M059J (cell line): Measurements from ENCODE around the gene SAMD8. TPM values are rescaled to one million over a fixed set of nuclear protein-coding genes. Genes with fewer than 3 reads are reported as not detected.
"Not testable (repeated sequence)": the region's sequence is repeated elsewhere in the genome, so short reads cannot be mapped to it uniquely, and the experiment has no call there.

Source experiments
- DNase-seq: peaks from one replicate; pipeline ENCODE4 v3.0.0-alpha.2; 2012; ENCODE audit warnings: low read depth
- total RNA-seq: library from RNA; depleted of rRNA; stranded (reverse); fragments of >200 nt; shearing (Covaris generic); gene quantifications from 2 replicates; pipeline ENCODE4 v1.2.3, GENCODE V29; 2014

Gene SAMD8
- total RNA-seq, 1 experiment from 2014 or later: 24.5 TPM

GRCh38 chr10:75106891-75107290, 4.6 kb upstream of the SAMD8 start:
- not testable (repeated sequence) for DNase-seq

GRCh38 chr10:75107756-75108683, 3.4 kb upstream of the SAMD8 start:
- DNase-seq: no peak

- DNase-seq: peak; percentile 18
These were observed 2.6 kb upstream of the SAMD8 start for GRCh38 chr10:75108684-75109458.

- no peak for DNase-seq
These were observed 2.0 kb upstream of the SAMD8 start for GRCh38 chr10:75109459-75109778.

GRCh38 chr10:75110006-75110632, 1.3 kb upstream of the SAMD8 start:
- DNase-seq: no peak

GRCh38 chr10:75111907-75112679, 637 bp downstream of the SAMD8 start:
- DNase-seq: peak; percentile 71

- peak; percentile 31 for DNase-seq
These were observed 3.7 kb downstream of the SAMD8 start for GRCh38 chr10:75115137-75115536.

- DNase-seq: peak; percentile 58
These were observed 5.7 kb downstream of the SAMD8 start for GRCh38 chr10:75116941-75117775.

- DNase-seq: no peak
These were observed 6.5 kb downstream of the SAMD8 start for GRCh38 chr10:75117995-75118394.

GRCh38 chr10:75119444-75120066, 8.1 kb downstream of the SAMD8 start:
- DNase-seq: not testable (repeated sequence)

GRCh38 chr10:75121322-75121721, 9.9 kb downstream of the SAMD8 start:
- no peak for DNase-seq

GRCh38 chr10:75122505-75122904, 11.0 kb downstream of the SAMD8 start:
- no peak for DNase-seq

- DNase-seq: no peak
These were observed 11.7 kb downstream of the SAMD8 start for GRCh38 chr10:75123088-75123682.

GRCh38 chr10:75126277-75126676, 14.8 kb downstream of the SAMD8 start:
- no peak for DNase-seq

- no peak for DNase-seq
These were observed 16.0 kb downstream of the SAMD8 start for GRCh38 chr10:75127471-75127870.

GRCh38 chr10:75128985-75129384, 17.5 kb downstream of the SAMD8 start:
- not testable (repeated sequence) for DNase-seq

- no peak for DNase-seq
These were observed 18.1 kb downstream of the SAMD8 start for GRCh38 chr10:75129537-75129936.

GRCh38 chr10:75133701-75134100, 22.2 kb downstream of the SAMD8 start:
- not testable (repeated sequence) for DNase-seq

GRCh38 chr10:75136346-75136745, 24.9 kb downstream of the SAMD8 start:
- DNase-seq: peak; percentile 17
